HAP-1 (cell line): ENCODE data around the gene RMRP.
A peak's percentile ranks its signal among the peaks of the same experiment; 100 is the strongest.

Experiments used
- DNase-seq, 2 experiments: peaks; one replicate each; pipeline ENCODE4 v3.0.0-alpha.2; 2016 to 2020; ENCODE audit warnings: low spot score in 2 of 2
- H3K27me3 ChIP-seq: fragments of 250-450 bp; sonication (Bioruptor Pico); 2 replicates; pipeline ENCODE4 v1.5.1; 2020; ENCODE audit warnings: low read depth, mild to moderate bottlenecking, moderate library complexity
- H3K36me3 ChIP-seq: fragments of 250-450 bp; sonication (Bioruptor Pico); replicated peaks from 2 replicates; pipeline ENCODE4 v1.5.1; 2020; ENCODE audit warnings: mild to moderate bottlenecking
- H3K4me1 ChIP-seq: fragments of 250-450 bp; sonication (Bioruptor Pico); 2 replicates; pipeline ENCODE4 v1.5.1; 2020; ENCODE audit warnings: mild to moderate bottlenecking
- H3K4me3 ChIP-seq: fragments of 250-450 bp; sonication (Bioruptor Pico); 2 replicates; pipeline ENCODE4 v1.5.1; 2020; ENCODE audit warnings: mild to moderate bottlenecking, moderate library complexity
- H3K9me3 ChIP-seq: fragments of 250-450 bp; sonication (Bioruptor Pico); 2 replicates; pipeline ENCODE4 v1.5.1; 2020; ENCODE audit warnings: mild to moderate bottlenecking, moderate library complexity
- in situ Hi-C: fragments of 300-500 bp; cut with MboI; formaldehyde crosslinking; loops from 3 replicates; pipeline ENCODE4 v1.14.3; 2020; ENCODE audit warnings: low sequenced_read_pairs, inconsistent platforms, mixed read lengths

The RMRP gene

DNA sequence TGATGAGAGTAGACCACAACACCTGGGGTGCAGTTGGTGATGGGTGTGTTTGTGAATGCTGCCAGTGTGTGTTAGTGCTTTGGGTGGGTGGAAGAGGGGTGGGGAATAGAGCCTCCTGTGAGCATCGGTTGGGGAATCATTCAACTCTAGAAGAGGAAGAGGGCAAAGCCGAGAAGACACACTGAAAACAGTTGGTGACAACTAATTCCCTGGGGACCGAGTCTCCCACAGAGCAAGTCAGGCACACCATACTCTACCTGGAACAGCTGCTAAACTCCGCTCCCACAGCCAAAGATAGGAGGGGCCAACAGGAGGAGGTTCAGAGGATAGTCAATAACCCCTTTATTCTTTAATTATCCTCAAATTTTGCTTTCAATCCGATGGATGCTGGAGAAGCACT is 8.7 kb upstream of the RMRP start:
- Histone ChIP-seq H3K4me3 (no peak overlapping the region), H3K36me3 (peaks cover 24% of the 10 kb centered on the region), H3K9me3 (no peaks in the 10 kb centered on the region), H3K27me3 (no peaks in the 10 kb centered on the region), H3K4me1 (peaks cover 15% of the 10 kb centered on the region)
- DNase-seq = no peak
- in situ Hi-C loops = no loop called here

DNA sequence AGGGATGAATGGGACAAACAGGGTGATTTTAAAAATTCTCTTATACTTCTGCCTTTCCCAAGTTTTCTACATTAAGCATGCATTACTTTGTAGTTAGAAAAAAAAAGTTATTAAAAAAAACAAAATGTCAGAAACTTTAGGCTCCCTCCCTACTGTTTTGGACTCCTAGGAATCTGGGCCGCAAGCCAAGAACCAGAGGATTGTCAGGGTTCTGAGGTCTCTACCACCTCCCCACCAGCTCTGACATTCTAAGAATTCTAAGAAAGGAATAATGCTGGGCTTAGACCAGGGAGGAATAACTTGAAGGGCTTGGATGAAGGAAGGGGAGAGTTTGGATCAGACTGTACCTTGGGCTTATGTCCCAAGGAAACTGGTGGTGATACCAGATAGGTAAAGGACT is 8.2 kb upstream of the RMRP start:
- H3K9me3 ChIP-seq = no peaks in the 10 kb centered on the region
- H3K4me3 ChIP-seq = no peak overlapping the region
- in situ Hi-C loops = no loop called here
- DNase-seq = no peak
- H3K4me1 ChIP-seq = peaks cover 15% of the 10 kb centered on the region
- peaks cover 29% of the 10 kb centered on the region for H3K36me3 ChIP-seq
- no peaks in the 10 kb centered on the region for H3K27me3 ChIP-seq

DNA sequence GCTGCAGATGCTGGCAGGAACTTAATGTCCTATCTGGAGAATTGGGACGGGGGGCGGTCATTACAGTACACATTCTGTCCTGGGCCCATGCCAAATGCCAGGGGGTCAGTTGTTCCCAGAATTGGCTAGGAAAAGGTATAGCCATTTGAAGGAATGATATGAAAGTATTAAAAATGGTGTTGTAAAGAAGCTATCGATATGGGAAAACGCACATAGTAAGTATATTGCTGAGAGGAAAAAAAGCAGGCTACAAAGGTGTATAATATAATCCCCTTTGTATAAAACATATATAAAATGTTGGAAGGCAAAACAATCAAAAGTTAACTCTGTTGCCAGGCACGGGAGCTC is 7.6 kb upstream of the RMRP start:
- Histone ChIP-seq H3K36me3 (peaks cover 35% of the 10 kb centered on the region), H3K27me3 (no peaks in the 10 kb centered on the region), H3K9me3 (no peaks in the 10 kb centered on the region), H3K4me1 (peaks cover 15% of the 10 kb centered on the region), H3K4me3 (peak overlapping the region; percentile 74)
- in situ Hi-C loops = no loop called here
- DNase-seq = no peak

DNA sequence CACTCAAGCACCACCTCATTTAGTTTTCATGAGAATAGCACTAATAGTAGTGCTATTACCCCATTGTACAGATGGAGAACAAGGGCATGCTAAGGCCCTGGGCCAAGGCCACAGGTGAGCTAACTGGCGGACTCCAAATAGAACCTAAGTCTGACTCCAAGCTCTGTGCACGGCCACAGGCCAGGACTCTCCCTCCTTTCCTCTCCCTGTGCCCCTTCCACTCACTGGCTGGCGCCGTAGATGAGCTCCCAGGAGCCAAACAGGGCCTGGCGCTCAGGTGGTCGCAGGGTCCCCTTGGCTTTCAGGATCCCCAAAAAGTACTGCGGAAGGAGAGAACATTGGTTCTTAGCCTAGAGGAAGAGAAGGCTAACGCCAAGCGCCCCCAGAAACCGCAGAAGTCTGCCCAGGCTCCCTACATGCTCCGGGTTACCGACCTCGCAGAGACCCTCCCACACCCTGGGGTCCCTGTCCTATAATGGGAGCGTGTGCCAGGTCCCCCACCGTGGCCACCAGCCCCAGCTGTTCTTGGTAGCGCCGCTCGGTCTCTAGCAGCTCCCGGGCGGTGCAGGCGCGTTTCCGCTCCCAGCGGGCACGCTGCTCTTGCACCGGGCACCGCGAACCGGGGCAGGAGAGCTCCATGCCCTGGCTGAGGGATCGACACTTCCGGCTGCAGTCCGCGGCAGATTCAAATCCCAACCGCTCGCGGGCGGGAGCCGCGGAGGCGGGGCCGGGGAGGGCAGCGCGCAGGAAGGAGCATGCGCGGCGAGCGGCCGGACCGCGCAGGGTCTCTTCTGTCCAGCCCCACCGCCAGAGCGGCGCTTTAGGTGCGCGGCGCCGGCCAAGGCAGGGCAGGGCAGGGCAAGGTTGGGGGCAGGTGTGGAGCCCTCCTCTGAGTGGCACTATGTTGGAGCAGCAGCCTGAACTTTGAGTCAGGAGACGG is 7.0 kb upstream of the RMRP start, which contains the start of gene ARHGEF39:
TSS of gene ARHGEF39 (minus strand) at position 665 of the 940 bp plus-strand sequence. CDS start at position 639, 26 bp downstream.
- Histone ChIP-seq H3K4me3 (peak within 1 kb of the TSS; percentile 74), H3K27me3 (no peaks in the 10 kb centered on the region), H3K9me3 (no peaks in the 10 kb centered on the region), H3K4me1 (peaks cover 15% of the 10 kb centered on the region), H3K36me3 (peaks cover 39% of the 10 kb centered on the region)
- in situ Hi-C loops = no loop called here
- DNase-seq = peak; percentile 83 to 89

DNA sequence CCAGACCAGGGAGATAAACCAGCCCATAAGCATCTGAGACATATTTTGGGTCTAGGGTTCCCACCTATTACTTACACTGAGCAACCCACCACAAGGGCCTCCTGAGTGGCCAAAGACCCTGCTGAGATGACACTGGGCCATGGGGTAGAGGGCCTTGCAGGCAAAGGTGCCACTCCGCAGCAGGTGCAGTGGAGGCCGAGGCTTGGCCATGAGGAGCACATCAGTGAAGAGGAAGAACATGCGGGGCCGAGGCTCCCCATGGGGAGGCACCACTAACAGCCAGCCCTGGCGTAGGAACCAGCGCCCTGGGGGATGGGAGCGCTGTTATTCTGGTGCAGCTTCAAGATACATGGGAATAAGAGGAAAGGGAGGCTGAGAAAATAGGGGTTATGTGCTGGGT is 4.6 kb upstream of the RMRP start:
- H3K4me1 ChIP-seq = peaks cover 18% of the 10 kb centered on the region
- peaks cover 40% of the 10 kb centered on the region for H3K36me3 ChIP-seq
- DNase-seq = no peak
- H3K9me3 ChIP-seq = no peaks in the 10 kb centered on the region
- in situ Hi-C loops = no loop called here
- H3K4me3 ChIP-seq = no peak overlapping the region
- no peaks in the 10 kb centered on the region for H3K27me3 ChIP-seq

DNA sequence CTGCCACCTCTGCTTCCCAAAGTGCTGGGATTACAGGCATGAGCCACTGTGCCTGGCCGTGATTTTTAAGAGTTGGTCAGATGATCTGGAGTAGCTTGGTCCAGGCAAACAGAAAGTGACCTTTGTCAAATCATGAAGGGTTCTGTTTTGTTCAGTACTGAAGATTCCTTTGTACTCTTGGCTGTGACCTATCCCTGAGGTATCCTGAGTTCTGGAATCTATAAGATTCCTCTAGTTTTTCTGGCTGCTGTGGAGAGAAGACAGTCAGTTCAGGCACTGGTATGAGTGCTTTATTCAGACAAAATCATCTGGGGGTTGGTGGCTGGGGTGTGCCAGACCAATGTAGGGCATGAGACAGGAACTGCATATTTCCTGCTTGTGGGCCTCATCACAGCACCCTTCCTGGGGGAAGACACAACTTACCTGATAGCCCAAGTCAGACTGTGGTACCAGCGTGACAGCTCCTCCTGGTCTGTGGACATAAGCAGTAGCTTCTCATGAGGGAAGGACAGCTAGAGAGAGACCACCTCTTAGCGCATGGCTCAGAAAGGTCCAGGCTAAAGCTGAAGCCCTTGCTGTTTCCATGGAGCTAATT is 4.0 kb upstream of the RMRP start:
- Histone ChIP-seq H3K36me3 (peaks cover 40% of the 10 kb centered on the region), H3K4me1 (peaks cover 24% of the 10 kb centered on the region), H3K9me3 (no peaks in the 10 kb centered on the region), H3K27me3 (no peaks in the 10 kb centered on the region), H3K4me3 (no peak overlapping the region)
- no peak for DNase-seq
- in situ Hi-C loops = no loop called here

DNA sequence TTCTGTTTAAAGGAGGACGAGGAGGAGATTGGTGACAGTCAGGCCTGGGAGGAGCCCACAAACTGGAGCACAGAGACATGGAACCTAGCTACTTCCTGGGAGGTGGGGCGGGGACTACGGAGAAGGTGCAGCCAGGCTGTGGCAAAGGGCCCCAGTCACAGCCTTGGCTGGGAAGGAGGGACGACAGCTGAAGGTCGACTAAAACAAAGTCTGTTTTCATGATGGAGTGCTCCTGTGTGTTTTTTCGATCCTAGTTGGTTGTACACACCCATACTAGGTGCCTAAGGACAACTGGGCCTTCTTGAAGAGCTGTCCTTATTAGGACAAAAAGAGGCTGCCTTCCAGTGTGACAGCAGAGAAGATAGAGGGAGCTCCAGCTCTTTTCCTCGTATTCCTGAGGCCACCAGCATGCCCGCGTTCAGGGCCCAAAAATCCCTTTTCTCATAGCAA is 3.2 kb upstream of the RMRP start:
- Histone ChIP-seq H3K4me3 (no peak overlapping the region), H3K4me1 (peaks cover 25% of the 10 kb centered on the region), H3K9me3 (no peaks in the 10 kb centered on the region), H3K36me3 (peaks cover 40% of the 10 kb centered on the region), H3K27me3 (no peaks in the 10 kb centered on the region)
- DNase-seq = no peak
- in situ Hi-C loops = no loop called here

DNA sequence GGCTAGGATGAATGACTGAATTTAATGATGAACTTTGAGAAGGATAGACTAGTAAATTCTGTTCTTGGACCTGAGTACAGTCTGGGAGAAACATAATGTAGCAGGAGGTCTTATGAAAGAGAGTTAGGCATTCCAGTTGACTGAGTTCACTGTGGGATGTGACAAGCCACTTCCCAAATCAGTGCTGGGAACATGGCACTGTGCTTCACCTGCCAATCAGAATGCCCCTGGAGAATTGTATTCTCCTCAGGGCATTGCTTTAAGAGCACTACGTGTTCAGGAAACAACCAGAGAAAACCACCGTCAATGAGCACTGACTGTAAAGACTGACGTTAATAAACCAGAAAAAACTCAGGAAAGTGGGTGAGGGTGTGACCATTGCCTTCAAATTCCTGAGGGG is 1.5 kb upstream of the RMRP start:
- in situ Hi-C loops = no loop called here
- Histone ChIP-seq H3K4me3 (peak overlapping the region; percentile 77), H3K9me3 (no peaks in the 10 kb centered on the region), H3K4me1 (peaks cover 20% of the 10 kb centered on the region), H3K36me3 (peaks cover 40% of the 10 kb centered on the region), H3K27me3 (no peaks in the 10 kb centered on the region)
- no peak for DNase-seq

DNA sequence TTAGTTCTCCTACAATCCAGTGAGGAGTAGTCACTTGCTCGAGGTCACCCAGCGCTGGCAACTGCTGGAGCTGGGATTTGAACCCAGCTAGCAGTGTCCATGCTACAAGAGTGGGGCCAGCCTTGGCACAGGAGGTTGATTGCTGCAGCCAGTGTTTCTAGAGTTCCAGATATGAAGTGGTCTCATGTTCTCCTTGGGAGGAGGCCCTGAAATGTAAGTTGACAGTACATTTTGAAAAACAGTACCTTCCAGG is 1.1 kb upstream of the RMRP start:
- H3K9me3 ChIP-seq = no peaks in the 10 kb centered on the region
- no peaks in the 10 kb centered on the region for H3K27me3 ChIP-seq
- in situ Hi-C loops = no loop called here
- DNase-seq = peak in 1 of 2 experiments; percentile 38
- H3K4me1 ChIP-seq = peaks cover 17% of the 10 kb centered on the region
- peak overlapping the region; percentile 77 for H3K4me3 ChIP-seq
- H3K36me3 ChIP-seq = peaks cover 39% of the 10 kb centered on the region

DNA sequence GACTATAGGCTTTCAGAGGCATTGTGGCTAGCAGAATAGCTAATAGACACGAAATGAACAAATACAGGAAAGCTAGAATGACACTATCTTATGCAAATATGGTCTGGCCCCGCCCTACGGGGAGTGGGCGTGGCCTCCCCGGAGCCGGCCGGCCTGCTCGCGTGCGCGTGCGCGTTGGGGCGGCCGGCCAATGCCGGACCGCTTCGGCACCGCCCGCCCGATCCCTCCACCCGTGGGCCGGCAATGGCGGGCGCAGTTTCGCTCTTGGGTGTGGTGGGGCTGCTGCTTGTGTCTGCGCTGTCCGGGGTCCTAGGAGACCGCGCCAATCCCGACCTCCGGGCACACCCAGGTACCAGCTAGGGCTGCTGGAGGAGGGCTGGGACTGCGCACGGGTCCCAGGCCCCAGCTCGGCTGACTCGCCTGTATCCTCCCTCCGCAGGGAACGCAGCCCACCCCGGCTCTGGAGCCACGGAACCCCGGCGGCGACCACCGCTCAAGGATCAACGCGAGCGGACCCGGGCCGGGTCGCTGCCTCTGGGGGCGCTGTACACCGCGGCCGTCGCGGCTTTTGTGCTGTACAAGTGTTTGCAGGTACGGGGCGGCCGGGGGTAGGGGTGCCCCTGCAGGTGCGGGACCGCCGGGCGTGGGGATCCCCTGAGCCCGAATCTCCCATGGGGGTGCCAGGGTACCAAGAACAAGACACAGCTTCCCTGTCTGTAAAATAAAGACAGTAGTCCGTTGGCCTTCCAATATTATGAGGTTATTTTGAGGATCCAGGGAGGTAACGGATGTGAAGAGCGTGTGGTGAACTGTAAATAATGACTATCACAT is 533 bp upstream of the RMRP start, which contains the start of gene CCDC107:
TSS of gene CCDC107 (plus strand) at position 156 of the 831 bp plus-strand sequence. CDS start at position 244, 88 bp downstream.
- peaks cover 11% of the 10 kb centered on the region for H3K4me1 ChIP-seq

DNA sequence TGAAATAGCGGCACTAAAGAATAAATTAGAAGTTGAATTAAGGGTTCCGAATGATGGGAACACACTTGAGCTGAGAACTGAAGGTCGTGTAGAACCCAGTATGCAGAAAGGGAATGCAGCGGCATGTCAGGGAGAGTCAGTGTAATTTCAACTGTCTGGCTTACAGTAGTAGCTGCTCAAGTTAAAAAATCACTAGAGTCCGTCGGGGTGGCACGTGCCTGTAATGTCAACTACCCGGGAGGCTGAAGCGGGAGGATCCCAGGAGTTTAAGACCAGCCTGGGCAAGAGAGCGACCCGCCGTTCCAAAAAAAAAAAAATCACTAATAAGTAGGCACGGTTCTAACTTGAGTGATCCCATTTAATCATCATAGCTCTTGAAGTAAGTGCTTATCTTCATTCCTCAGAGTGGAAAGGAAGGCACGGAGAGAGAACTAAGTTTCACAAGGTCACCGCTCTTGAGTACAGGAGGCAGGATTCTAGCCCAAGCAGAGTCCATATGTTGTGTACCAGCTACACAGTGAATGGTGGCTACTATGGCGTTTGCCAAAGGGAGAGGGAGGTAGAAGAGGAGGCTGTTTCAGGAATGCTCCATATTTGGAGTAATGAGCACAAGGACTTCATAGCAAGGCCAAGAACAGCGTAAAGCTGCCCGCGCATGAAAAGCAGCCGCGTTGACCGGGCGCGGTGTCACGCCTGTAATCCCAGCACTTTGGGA is 831 bp downstream of the RMRP start:
- Histone ChIP-seq H3K27me3 (no peaks in the 10 kb centered on the region), H3K36me3 (peaks cover 20% of the 10 kb centered on the region), H3K9me3 (no peaks in the 10 kb centered on the region), H3K4me1 (peaks cover 10% of the 10 kb centered on the region), H3K4me3 (peak overlapping the region; percentile 28)
- in situ Hi-C loops = no loop called here
- DNase-seq = peak in 1 of 2 experiments; percentile 7

More for the DNA sequence above, 533 bp upstream of the RMRP start, which contains the start of gene CCDC107:
- peak; percentile 80 to 89 for DNase-seq
- Histone ChIP-seq H3K27me3 (no peaks in the 10 kb centered on the region), H3K4me3 (peak within 1 kb of the TSS; percentile 77), H3K9me3 (no peaks in the 10 kb centered on the region), H3K36me3 (peaks cover 34% of the 10 kb centered on the region)
- in situ Hi-C loops = no loop called here

DNA sequence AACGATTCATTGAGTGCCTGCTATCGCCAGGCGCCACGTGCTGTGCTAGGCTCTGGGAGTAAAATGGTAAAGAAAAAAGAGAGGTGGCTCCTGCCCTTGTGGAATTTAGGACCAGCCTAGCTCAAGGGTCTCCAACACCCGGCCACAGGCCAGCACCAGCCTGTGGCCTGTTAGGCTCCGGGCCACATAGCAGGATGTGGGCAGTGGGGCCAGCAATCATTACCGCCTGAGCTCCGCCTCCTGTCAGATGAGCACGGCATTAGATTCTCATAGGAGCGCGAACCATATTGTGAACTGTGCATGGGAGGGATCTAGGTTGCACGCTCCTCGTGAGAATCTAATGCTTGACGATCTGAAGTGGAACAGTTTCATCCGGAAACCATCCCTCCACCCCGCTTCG is 1.5 kb downstream of the RMRP start:
- Histone ChIP-seq H3K27me3 (no peaks in the 10 kb centered on the region), H3K36me3 (peaks cover 14% of the 10 kb centered on the region), H3K4me1 (peaks cover 10% of the 10 kb centered on the region), H3K4me3 (no peak overlapping the region), H3K9me3 (no peaks in the 10 kb centered on the region)
- no peak for DNase-seq
- in situ Hi-C loops = no loop called here

DNA sequence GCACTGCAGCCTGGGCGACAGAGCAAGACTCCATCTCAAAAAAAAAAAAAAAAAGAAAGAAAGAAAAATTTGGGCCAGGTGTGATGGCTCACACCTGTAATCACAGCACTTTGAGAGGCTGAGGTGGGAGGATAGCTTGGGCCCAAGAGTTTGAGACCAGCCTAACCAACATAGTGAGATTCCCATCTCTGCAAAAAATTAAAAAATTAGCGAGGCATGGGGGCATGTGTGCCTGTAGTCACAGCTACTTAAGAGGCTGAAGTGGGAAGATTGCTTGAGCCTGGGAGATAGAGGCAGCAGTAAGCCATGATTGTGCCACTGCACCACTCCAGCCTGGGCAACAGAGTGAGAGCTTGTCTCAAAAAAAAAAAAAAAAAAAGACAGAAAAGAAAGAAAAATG is 4.2 kb downstream of the RMRP start:
- in situ Hi-C loops = no loop called here
- H3K9me3 ChIP-seq = no peaks in the 10 kb centered on the region
- no peaks in the 10 kb centered on the region for H3K27me3 ChIP-seq
- no peak for DNase-seq
- H3K4me3 ChIP-seq = no peak overlapping the region
- no peaks in the 10 kb centered on the region for H3K36me3 ChIP-seq
- peaks cover 7% of the 10 kb centered on the region for H3K4me1 ChIP-seq
